H9 (cell line): ENCODE data around the gene CAMTA1. TPM values are rescaled to one million over a fixed set of nuclear protein-coding genes. Genes with fewer than 3 reads are reported as not detected.

Source experiments
- DNase-seq: peaks from one replicate; pipeline ENCODE4 v3.0.0-alpha.2; 2017
- H2AFZ ChIP-seq: one replicate; pipeline ENCODE4 v1.6.1; 2013; ENCODE audit warnings: mild to moderate bottlenecking, low read length, control low read depth, moderate library complexity
- H2AK5ac ChIP-seq: 2 replicates; pipeline ENCODE4 v1.6.1; 2013; ENCODE audit warnings: low read length, control low read depth, mixed read lengths; ENCODE audit not compliant: insufficient read length
- H2BK120ac ChIP-seq: one replicate; pipeline ENCODE4 v1.6.1; 2013; ENCODE audit warnings: low read depth, mild to moderate bottlenecking, low read length, control low read depth, inconsistent platforms; ENCODE audit not compliant: poor library complexity, severe bottlenecking
- H2BK12ac ChIP-seq: 2 replicates; pipeline ENCODE4 v1.6.1; 2013; ENCODE audit warnings: low read length, control low read depth, mixed read lengths, low read depth; ENCODE audit not compliant: insufficient read length
- H2BK15ac ChIP-seq: 2 replicates; pipeline ENCODE4 v1.6.1; 2013; ENCODE audit warnings: low read depth, low read length, control low read depth
- H2BK20ac ChIP-seq: one replicate; pipeline ENCODE4 v1.6.1; 2013; ENCODE audit warnings: low read depth, mild to moderate bottlenecking, low read length, control low read depth, inconsistent platforms; ENCODE audit not compliant: poor library complexity, severe bottlenecking
- H2BK5ac ChIP-seq: 2 replicates; pipeline ENCODE4 v1.6.1; 2013; ENCODE audit warnings: low read length, control low read depth, mixed read lengths; ENCODE audit not compliant: insufficient read length
- H3K14ac ChIP-seq: 2 replicates; pipeline ENCODE4 v1.6.1; 2013; ENCODE audit warnings: low read length, control low read depth; ENCODE audit not compliant: insufficient read depth
- H3K18ac ChIP-seq: 2 replicates; pipeline ENCODE4 v1.6.1; 2013; ENCODE audit warnings: low read depth, mild to moderate bottlenecking, mixed read lengths, low read length, control low read depth; ENCODE audit not compliant: insufficient read length
- H3K23ac ChIP-seq: 2 replicates; pipeline ENCODE4 v1.6.1; 2013; ENCODE audit warnings: low read length, control low read depth, mixed read lengths, low read depth; ENCODE audit not compliant: insufficient read length
- H3K23me2 ChIP-seq: 2 replicates; pipeline ENCODE4 v1.6.1; 2013; ENCODE audit warnings: low read depth, mild to moderate bottlenecking, mixed read lengths, low read length, control low read depth; ENCODE audit not compliant: insufficient read length, poor library complexity, severe bottlenecking
- H3K27ac ChIP-seq: 2 replicates; pipeline ENCODE4 v1.5.1; 2013; ENCODE audit warnings: low read length, control low read depth, mixed read lengths, low read depth; ENCODE audit not compliant: insufficient read length
- H3K27me3 ChIP-seq: 2 replicates; pipeline ENCODE4 v1.6.1; 2013; ENCODE audit warnings: low read length, control low read depth, inconsistent platforms; ENCODE audit not compliant: insufficient read depth
- H3K4ac ChIP-seq: 2 replicates; pipeline ENCODE4 v1.6.1; 2013; ENCODE audit warnings: low read depth, mild to moderate bottlenecking, control low read depth, inconsistent platforms, low read length, moderate library complexity
- H3K4me1 ChIP-seq: 2 replicates; pipeline ENCODE4 v1.6.1; 2013; ENCODE audit warnings: low read length, control low read depth, inconsistent platforms; ENCODE audit not compliant: insufficient read depth
- H3K4me2 ChIP-seq: 2 replicates; pipeline ENCODE4 v1.6.1; 2013; ENCODE audit warnings: low read length, control low read depth, mixed read lengths; ENCODE audit not compliant: insufficient read length, insufficient read depth
- H3K56ac ChIP-seq: 2 replicates; pipeline ENCODE4 v1.6.1; 2013; ENCODE audit warnings: low read depth, mild to moderate bottlenecking, mixed read lengths, low read length, control low read depth; ENCODE audit not compliant: insufficient read length
- H3K79me1 ChIP-seq: 2 replicates; pipeline ENCODE4 v1.6.1; 2013; ENCODE audit warnings: low read depth, mild to moderate bottlenecking, moderate library complexity, low read length, control low read depth, inconsistent platforms; ENCODE audit not compliant: insufficient read depth, poor library complexity, severe bottlenecking
- H3K79me2 ChIP-seq: 2 replicates; pipeline ENCODE4 v1.6.1; 2013; ENCODE audit warnings: low read length, control low read depth, inconsistent platforms; ENCODE audit not compliant: insufficient read depth
- H3K9ac ChIP-seq: 2 replicates; pipeline ENCODE4 v1.6.1; 2013; ENCODE audit warnings: low read length, control low read depth, mixed read lengths; ENCODE audit not compliant: insufficient read length; ENCODE audit errors: extremely low read depth
- H3K9me3 ChIP-seq: one replicate; pipeline ENCODE4 v1.6.1; 2013; ENCODE audit warnings: low read depth, low read length, inconsistent platforms; ENCODE audit not compliant: control insufficient read depth
- H3T11ph ChIP-seq: one replicate; pipeline ENCODE4 v1.6.1; 2013; ENCODE audit warnings: mild to moderate bottlenecking, low read length, control low read depth, inconsistent platforms
- H4K20me1 ChIP-seq: one replicate; pipeline ENCODE4 v1.6.1; 2013; ENCODE audit not compliant: control insufficient read depth, insufficient read length, insufficient read depth
- H4K5ac ChIP-seq: 2 replicates; pipeline ENCODE4 v1.6.1; 2013; ENCODE audit warnings: low read depth, mild to moderate bottlenecking, mixed read lengths, low read length, control low read depth; ENCODE audit not compliant: insufficient read length
- H4K8ac ChIP-seq: replicated peaks from 2 replicates; pipeline ENCODE4 v1.6.1; 2013; ENCODE audit warnings: low read length, control low read depth, mixed read lengths, low read depth; ENCODE audit not compliant: insufficient read length
- H4K91ac ChIP-seq: 2 replicates; pipeline ENCODE4 v1.6.1; 2013; ENCODE audit warnings: low read depth, mild to moderate bottlenecking, moderate library complexity, mixed read lengths, low read length, control low read depth; ENCODE audit not compliant: insufficient read length
- H3K27ac Mint-ChIP-seq, 3 experiments: 2 replicates in 2 of 3; 3 replicates in 1 of 3; pipeline ENCODE4 v1.8.0; 2020 to 2021; ENCODE audit warnings: mixed read lengths in 3 of 3, mild to moderate bottlenecking in 1 of 3, moderate library complexity in 1 of 3
- H3K27me3 Mint-ChIP-seq: 2 replicates; pipeline ENCODE4 v1.8.0; 2021; ENCODE audit warnings: low read depth, mild to moderate bottlenecking, moderate library complexity, mixed read lengths
- H3K36me3 Mint-ChIP-seq, 3 experiments: 2 replicates in 2 of 3; 3 replicates in 1 of 3; pipeline ENCODE4 v1.8.0; 2020 to 2021; ENCODE audit warnings: low read depth in 3 of 3, mixed read lengths in 3 of 3; ENCODE audit not compliant: insufficient read depth in 1 of 3
- H3K4me1 Mint-ChIP-seq, 2 experiments: 2 replicates each; pipeline ENCODE4 v1.8.0; 2020; ENCODE audit warnings: mixed read lengths in 2 of 2
- H3K4me3 Mint-ChIP-seq, 2 experiments: 2 replicates in 1 of 2; 3 replicates in 1 of 2; pipeline ENCODE4 v1.8.0; 2020 to 2021; ENCODE audit warnings: mild to moderate bottlenecking in 2 of 2, mixed read lengths in 2 of 2, moderate library complexity in 1 of 2
- H3K9me3 Mint-ChIP-seq, 2 experiments: 2 replicates in 1 of 2; 3 replicates in 1 of 2; pipeline ENCODE4 v1.8.0; 2020; ENCODE audit warnings: mild to moderate bottlenecking in 2 of 2, mixed read lengths in 2 of 2, moderate library complexity in 1 of 2
- WGBS: extraction: QIAGEN DNeasy Blood & Tissue Kit; methylation state at CpG from one replicate; pipeline ENCODE4 v1.1.7; 2013; ENCODE audit warnings: missing lambda C conversion rate, low lambda C conversion rate, mixed read lengths; ENCODE audit not compliant: insufficient read length; ENCODE audit errors: extremely low coverage; 5-methylcytosine and 5-hydroxymethylcytosine counted together
- total RNA-seq: library from RNA; stranded (reverse); gene quantifications from 2 replicates; pipeline ENCODE4 v1.2.1, GENCODE V29; 2021
- TF ChIP-seq, protein P1 (sequence below): fragments of 200-600 bp; sonication (generic); conservative IDR thresholded peaks from 3 replicates; pipeline ENCODE4 v1.8.0; 2021; ENCODE audit warnings: antibody characterized with exemption, mild to moderate bottlenecking

Gene CAMTA1
- total RNA-seq, 1 experiment from 2014 or later, result 115 TPM

DNA sequence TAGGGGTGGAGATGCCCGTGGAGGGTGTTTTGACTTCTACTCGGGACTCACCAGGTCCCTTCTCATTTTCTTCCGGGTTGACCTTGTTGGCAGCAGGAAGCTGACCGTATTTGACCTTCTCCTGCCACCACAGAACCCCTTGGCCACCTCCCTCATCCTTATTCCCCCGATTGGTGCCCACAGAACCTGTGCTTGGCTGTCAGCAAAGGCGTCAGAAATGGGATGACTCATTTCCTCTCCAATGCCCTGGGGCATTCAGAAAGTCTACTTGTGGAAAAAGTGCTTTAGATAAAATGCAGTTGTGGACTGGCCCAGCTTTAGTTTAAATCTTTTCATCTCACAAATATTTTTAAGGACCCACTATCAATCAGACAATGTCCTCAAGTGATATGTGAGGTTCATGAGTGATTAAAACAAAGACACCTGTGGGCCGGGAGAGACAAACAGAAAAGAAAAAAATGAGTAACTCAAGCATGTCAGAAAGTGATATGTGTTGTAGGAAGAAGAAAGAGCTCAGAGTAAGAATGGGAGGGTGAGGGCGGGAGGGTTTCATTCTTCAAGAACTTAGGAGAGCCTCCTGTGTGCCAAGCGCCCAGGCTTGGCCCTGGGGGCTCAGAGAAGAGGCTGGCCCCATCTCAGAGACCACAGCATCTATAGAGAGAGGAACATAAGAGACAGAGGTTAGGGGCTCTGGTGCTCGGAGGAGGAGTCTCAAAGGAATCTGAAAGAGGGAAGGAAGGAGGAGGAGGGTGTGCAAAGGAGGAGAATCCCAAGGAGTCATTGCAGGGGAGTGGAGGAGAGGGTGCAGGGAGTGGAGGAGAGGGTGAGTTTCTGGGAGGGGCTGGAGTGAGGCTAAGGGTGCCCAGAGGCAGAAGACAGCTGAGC is 764.3 kb downstream of the CAMTA1 start:
- H3K9me3 ChIP-seq, result no peaks in the 10 kb centered on the region
- H4K20me1 ChIP-seq, result no peaks in the 10 kb centered on the region
- no peak overlapping the region for H2AFZ ChIP-seq
- Mint-ChIP-seq H3K27me3 (peaks cover 2% of the 10 kb centered on the region), H3K4me3 (no peak overlapping the region; a peak in 1 of 5 replicates), H3K36me3 (no peaks in the 10 kb centered on the region), H3K4me1 (peaks cover 25% of the 10 kb centered on the region in 2 experiments), H3K9me3 (peaks cover 3 to 4% of the 10 kb centered on the region in 2 experiments; a peak in 4 of 5 replicates), H3K27ac (peak overlapping the region; percentile 39 to 65 (median 55); a peak in 5 of 7 replicates)
- H3K18ac ChIP-seq, result no peak overlapping the region
- no peak overlapping the region for H2BK15ac ChIP-seq
- H4K91ac ChIP-seq, result no peak overlapping the region
- no peak overlapping the region for H2BK20ac ChIP-seq
- H3K27me3 ChIP-seq, result no peaks in the 10 kb centered on the region
- no peak overlapping the region for H3T11ph ChIP-seq
- no peak overlapping the region for H3K56ac ChIP-seq
- no peak overlapping the region for H3K14ac ChIP-seq
- H2BK12ac ChIP-seq, result no peak overlapping the region
- no peak overlapping the region for H3K4me2 ChIP-seq
- H3K23me2 ChIP-seq, result no peaks in the 10 kb centered on the region
- WGBS, result no CpG with 5 or more reads among the region's 10 CpGs
- no peaks in the 10 kb centered on the region for H3K79me1 ChIP-seq
- no peak for DNase-seq
- no peaks in the 10 kb centered on the region for H3K79me2 ChIP-seq
- H3K9ac ChIP-seq, result no peak overlapping the region
- no peak overlapping the region for H3K27ac ChIP-seq
- no peak overlapping the region for H3K23ac ChIP-seq
- no peak overlapping the region for H4K8ac ChIP-seq
- H4K5ac ChIP-seq, result no peak overlapping the region
- no peak overlapping the region for H2AK5ac ChIP-seq
- peaks cover 3% of the 10 kb centered on the region; the same call in 1 of the 2 replicates for H3K4me1 ChIP-seq
- H3K4ac ChIP-seq, result no peak overlapping the region
- H2BK120ac ChIP-seq, result no peak overlapping the region
- TF ChIP-seq, protein P1, sequence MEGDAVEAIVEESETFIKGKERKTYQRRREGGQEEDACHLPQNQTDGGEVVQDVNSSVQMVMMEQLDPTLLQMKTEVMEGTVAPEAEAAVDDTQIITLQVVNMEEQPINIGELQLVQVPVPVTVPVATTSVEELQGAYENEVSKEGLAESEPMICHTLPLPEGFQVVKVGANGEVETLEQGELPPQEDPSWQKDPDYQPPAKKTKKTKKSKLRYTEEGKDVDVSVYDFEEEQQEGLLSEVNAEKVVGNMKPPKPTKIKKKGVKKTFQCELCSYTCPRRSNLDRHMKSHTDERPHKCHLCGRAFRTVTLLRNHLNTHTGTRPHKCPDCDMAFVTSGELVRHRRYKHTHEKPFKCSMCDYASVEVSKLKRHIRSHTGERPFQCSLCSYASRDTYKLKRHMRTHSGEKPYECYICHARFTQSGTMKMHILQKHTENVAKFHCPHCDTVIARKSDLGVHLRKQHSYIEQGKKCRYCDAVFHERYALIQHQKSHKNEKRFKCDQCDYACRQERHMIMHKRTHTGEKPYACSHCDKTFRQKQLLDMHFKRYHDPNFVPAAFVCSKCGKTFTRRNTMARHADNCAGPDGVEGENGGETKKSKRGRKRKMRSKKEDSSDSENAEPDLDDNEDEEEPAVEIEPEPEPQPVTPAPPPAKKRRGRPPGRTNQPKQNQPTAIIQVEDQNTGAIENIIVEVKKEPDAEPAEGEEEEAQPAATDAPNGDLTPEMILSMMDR, result no peak
- H2BK5ac ChIP-seq, result no peak overlapping the region
